HG03571 (cell line): Measurements from ENCODE around the gene ESRRG.
A peak's percentile ranks its signal among the peaks of the same experiment; 100 is the strongest.

Experiments used
- ATAC-seq: cut with Tn5 transposase; IDR thresholded peaks from one replicate; pipeline ENCODE4 v1.9.1; 2021; ENCODE audit not compliant: unreplicated experiment

The ESRRG gene

DNA sequence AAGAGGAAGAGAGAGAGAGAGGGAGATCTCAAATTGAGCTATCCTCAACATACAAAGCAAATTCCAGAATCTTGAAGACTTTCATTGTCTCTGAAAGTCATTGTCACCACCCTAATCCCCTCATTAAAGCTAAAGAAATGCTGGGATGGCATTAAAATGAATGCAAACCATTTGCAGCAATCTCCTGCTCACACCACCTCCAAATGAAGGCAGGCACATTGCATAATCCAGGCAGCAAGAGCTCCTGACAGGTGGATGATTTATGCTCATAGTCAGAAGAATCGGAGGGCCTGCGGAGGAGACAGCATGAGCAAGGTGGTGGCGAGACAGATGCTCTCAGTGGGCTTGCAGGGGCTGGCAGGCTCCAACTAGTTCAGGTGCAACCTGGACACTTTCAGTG is 90.2 kb downstream of the ESRRG start:
- ATAC-seq = no peak

DNA sequence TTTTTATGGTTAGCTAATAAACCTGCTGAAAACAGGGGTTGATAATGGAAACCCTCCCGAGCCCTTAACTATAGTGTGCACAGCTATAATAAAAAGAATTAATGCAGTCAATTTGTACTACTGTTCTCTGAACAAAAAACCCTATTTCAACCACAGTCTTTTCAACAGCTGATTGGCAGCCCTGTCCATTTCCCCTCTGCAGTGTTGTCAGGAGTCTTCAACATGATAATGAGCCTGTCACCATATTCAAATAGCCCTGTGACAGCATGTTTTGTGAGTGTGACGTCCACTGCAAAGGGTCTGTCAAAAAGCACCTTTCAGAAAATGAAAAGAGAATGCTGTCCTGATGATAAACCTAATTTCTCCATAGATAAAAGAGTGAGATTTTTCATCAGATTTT is 92.7 kb downstream of the ESRRG start:
- ATAC-seq = no peak

DNA sequence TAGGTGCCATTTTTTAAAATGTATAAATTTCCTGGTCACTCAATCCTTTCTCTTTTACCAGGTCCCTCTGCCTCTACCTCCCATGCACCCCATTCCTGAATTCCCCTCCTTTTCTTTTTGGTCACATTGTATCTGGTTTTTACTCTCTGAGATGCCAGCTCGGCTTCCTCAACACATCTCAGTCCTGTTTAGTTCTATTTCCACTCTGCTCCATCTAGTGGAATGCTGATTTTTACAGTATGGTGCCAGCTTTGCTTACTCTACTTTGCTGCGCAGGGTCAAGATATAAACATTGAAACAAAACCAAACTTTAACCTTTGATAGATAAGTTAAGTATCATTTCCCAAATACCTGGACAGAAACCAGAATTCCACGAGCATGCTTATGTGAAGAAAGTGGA is 96.0 kb downstream of the ESRRG start:
- ATAC-seq = no peak

DNA sequence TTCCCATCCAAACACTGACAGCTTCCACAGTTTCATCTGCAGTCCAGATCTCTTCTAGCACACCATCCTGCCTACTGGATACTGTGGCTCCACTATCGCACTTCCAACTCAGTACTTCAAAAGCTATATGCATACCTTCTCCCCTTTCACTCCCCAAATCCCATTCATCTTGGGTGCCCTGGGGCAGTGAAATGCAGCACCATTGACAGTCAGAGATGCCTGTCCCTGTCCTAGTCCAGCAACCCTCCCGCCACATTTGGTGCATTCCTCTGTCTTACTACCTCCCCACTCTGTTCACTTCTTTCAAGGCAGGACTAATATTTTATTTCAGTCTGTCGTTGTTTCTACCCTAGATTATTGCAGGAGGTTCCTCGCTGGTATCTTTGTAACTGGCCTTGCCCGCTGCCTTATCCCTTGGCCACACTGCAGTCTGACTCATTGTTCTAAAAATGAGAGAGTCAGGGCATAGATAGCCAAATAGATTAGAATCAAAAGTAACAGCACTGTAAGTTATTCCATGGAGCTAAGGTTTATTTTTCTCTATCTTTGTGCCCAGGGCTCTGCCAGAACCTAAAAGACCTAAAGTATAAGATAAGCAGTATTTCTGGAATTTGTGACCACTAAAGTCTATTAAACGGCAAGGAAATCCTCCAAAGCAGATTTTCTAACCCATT is 96.7 kb downstream of the ESRRG start:
- no peak for ATAC-seq

DNA sequence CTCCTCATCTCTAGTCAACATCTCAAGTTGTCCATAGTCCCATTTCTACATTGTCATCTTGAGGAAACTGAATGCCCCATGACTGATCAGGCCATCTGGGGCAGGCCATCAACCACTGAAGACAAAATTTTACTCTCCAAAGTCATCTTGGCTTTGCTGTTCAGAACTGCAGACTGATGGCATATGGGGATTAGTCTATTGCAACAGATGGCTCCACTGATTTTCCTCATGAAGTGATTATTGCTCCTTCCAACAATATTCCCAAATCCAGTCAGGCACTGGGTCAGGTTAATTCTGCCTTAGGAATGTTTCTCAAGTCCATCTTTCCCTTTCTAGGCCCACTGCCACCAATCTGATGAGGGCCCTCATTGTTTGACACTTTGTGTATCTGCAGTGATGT is 101.7 kb downstream of the ESRRG start:
- no peak for ATAC-seq

DNA sequence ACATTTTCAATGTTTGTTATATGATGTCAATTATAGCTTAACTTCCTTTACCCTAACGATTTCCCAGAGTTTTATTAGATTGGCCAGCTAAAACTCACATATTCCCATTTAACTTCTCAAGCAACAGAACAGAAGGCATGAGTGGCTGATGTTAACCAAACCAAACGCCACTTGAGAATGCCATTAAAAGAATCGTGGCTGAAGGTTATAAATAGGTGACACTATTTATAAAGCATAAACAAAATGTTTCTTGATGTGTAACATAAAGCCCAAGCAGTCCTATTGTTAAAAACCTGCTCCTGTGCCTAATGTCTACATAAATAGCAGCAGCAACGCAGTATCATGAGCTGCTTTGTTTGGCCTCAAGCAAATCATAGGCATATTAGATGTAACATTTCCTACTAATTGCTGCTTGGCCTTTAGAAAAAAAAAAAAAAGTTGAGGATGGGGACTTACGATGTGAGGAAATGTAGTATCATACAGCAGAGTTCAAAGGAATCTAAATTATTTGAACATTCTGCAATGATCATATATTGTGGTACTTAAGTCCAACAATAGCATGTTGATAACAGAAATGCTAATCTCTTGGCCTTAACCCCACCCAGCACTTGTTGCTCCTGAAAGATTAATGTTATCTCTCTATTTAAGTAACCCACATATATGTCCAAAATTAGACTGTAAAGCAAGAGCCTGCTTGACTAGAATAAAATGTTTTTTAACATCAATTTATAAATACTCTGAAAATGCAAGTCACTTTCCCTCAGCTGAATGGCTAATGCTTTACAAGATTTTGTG is 106.0 kb downstream of the ESRRG start:
- ATAC-seq = no peak

DNA sequence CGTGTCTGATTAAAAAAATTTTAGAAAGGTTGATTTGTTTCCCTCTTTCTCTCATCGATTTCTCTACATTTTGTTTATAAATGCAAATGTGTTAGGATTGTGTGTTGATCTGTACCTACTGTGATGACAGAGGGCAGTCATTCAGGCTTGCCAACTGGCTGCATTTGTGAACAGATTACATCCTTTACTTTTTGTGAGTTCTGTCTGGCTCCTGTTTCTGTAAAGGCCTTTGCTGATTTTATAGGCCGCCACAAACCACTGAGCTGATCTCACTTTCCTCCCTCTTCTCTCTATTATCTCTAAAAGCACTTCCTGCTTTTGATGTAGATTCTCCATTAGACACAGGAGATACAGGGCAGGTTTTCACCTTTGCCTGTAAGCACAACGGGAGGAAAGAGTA is 106.8 kb downstream of the ESRRG start:
- ATAC-seq = no peak

DNA sequence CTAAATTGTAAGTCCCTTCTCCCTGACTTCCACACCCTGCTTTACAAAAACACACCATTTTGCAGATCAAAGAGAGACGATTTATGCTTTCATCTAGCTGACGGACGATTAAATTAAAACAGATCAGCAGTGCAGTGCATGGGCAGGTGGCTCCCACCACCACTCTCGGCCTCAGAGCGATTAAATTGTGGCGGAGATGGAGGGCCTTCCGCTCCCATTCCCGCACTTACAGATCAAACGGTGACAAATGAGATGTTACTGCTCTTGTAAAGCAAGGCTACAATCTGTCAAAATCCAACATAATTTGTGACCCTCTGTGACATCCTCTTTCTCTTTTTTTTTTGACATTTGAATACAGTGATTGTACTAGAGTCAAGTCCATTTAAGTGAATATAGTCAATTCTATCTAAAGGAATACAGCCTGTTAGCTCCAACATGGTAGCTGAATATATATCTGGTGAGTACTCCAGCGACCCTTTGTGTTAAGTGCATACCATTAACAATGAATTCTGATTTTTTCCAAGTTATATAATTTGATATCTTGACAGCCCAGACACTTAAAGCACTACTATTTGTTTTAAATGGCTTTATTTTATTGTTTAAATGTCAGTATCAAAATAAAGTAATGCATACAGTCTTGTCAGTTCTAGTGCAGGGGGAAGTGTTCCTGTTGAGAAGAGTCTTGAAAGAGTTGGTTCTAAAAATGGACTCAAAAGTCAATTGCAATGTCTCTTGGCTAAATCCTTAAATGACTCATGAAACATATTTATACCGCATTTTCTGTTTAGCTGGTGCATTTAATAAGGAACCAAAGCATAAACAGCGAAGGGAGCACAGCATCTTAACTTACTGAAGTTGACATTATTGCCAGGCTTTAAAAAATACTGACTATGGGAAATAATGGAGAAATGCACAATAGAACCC is 109.0 kb downstream of the ESRRG start:
- no peak for ATAC-seq

DNA sequence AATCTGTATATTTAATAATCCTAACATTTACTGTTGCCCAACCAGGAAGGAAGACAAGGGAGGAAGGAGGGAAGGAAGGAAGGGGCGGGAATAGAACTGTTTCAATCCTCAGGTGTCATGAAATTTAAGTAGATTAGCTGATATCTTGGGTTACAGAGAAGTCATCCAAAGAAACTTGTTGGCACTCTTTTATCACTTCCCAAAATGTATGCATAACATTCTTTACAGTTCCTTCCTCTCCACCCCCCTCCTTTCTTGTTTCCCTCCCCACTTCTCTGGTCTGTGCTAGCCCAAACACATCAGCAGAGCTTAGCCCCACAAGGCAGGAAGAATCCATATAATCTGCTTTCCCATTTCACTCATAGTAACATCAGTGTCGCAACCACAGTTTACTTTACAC is 110.9 kb downstream of the ESRRG start:
- no peak for ATAC-seq

DNA sequence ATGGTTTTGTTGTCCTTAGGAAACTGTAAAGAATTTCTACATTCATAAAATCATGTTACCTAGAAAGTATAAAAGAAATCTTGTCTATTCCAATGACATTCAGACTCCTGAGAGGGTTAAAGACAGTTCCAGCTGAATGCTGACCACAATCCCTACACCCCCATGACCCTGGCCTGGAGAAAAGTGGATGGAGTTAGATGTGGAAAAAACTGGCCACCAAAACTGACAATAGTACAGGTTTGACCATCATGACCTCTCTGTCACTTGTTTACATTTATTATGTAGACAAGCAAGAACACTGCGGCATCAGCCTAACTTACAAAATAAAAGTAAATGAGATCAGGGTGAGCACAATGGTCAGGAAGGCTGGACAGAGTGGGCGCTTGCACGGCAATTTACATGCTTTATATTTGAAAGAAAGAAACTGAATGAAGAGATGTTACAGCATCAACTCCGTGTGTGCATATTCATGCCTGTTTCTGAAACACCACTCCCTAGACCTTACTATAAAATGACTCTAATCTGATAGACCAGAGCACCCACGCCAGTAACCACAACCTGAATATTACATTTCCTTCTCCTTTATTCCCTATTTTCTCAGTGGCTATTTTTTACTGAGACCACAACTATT is 116.0 kb downstream of the ESRRG start:
- ATAC-seq = no peak

DNA sequence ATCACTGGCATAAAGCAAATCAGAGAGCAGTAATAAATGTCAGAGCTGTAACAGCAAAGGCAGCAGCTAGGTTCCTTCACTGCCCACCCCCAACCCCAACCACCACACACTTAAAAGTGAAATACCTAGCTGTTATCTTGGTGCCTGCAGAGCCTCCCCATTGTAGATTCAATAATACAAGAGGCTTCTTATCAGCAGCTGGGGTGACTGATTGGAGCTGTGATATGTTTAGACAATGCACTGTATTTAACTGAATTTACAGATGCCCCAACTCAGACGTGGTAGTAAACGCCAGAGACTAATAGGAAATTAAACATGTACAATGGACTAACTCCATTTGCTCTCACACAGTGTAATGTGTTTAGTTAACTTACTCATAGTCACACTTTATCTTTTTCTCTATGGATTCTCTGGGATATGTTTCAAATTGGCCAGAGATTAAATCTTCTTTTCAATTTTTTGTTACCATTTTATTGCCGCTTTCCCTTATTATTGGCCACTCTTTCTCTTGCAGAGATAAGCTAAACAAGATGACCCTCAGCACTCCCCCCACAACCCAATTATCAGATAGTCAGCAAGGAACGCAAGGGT is 117.1 kb downstream of the ESRRG start:
- ATAC-seq = no peak

DNA sequence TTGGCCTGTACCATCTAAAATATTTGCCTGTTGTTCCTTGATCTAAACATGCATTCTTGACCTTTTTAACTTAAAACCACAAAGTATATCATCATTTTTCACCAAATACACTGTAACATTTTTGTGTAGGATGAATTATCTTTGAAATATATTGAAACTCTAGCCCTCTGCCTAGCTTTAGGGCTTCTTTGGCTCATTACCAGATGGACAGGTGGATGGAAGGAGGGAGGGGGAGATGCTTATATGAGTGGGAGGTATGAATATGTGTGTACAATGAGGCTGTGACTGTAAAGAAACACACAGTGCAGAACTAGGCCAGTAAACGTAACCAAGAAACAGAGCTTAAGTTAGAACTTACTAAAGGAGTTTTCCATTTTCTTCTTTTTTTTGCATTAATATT is 118.5 kb downstream of the ESRRG start:
- no peak for ATAC-seq

DNA sequence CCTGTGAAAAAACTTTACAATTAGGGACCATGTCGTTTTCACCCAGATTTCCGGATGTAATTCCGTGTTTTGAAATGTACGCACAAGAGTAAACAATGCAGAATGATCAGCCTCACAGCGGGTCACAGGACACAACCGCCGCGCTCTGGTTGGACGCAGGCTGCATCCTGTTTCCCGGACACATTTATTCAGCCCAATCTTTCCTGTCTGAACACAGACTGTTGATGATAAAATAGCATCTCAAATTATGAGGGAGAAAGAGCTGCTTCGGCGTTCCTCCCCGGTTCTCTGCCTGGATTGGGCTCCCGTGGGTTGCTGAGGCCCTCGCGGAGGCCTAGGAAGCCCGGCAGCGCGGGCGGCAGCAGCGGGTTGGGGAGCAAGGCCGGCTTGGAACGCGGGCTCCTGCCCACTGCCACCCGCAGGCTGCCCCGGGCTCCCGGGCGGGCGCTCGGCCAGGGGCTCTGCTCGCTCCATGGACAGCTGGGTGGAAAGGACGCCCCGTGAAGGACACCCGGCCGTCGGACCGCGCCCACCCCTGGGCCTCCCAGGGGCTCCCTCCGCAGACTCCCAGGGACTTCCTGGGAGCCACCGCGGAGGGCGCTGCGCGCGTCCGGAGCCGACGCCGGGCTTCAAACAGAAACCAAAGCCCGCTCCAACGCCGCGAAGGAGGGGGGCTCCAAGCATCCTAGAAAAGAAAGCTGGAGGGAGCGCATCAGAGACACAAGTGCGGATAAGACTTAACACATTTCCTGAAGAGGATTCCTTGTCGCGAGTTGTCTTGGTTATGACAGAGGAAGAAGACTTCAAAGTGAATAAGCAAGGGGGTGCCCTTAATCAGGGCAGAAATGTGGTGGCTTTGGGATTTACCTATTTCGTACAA is 122.3 kb downstream of the ESRRG start:
- ATAC-seq = peak; percentile 52

DNA sequence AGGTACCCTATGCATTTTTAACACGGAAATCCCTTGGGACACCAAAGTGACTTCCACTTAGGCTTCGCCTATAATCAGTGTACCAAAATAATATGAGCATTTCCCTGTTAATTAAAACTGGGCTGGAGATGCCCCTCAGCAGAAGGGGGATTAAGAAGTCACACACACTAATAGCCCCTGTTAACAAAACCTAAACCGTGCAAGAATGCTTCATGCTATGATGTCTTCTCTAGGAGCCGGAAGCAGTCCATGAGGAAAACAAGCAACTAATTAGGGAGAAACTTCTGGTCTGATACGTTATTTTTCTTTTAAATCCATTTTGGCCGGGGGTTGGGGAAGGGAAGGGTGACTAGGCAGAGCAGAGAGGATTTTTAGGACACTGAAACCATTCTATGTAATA is 123.4 kb downstream of the ESRRG start:
- no peak for ATAC-seq

DNA sequence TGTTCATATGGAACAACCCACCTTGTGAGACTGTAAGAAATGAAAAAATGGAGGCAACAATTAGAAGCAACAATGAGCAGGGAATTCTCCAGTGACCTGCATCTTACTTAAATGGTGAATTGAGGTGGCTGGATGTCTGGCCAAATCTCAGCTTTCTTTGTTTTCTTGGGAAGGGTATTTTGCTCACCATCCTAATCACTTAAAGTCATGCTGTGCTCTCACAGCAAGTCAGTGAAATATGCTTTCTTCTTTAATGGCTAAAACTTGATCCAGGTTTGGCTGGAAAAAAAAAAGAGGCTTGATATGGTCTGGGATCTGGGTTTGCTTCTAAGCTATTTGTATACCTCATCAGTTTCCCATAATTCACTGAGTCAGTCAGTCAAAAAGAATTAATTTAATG is 124.8 kb downstream of the ESRRG start:
- ATAC-seq = no peak

DNA sequence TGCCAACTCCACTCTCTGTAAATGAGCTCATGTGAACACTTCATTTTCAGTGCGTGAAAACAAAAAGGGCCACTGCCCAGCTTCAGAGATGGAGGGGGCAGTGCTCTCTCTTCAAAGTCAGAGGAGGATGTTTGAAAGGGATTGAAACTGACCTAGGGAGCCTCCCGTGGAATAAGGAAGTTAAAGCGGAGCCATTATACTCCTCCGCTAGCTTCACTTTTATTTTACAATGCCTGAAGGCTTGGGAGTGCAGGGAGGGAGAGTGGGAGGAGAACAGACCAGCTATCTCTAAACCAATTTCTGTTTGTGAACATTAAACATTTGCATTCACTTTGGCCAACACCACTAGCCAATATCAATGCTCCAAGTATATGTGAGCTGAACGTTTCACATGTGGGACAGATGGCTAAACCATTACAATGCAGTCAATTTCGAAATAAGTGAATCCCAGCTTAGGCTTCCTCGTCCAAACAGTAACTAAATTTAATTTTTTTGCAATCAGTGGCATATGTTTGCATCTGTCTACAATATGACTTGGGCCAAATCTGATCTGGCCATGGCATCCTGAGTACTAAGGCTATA is 126.9 kb downstream of the ESRRG start:
- no peak for ATAC-seq

DNA sequence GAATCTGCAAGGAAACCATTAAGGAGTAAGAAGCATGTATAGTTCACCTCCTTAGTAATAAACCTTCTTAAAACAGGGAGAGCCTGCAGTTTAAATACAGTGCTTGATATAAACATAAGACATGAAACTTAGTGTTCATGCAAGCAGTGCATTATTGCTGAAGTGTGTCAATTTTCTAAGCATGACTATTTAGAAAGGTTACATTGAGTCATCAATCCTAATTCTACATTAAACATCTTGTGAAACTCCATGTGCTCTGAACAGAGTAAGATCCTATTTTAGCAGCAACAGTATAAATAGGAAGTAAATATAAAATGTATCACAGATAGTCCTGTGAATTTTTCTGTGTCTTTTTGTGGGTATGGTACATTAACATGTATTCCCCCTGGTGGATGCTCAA is 135.5 kb downstream of the ESRRG start:
- ATAC-seq = no peak

DNA sequence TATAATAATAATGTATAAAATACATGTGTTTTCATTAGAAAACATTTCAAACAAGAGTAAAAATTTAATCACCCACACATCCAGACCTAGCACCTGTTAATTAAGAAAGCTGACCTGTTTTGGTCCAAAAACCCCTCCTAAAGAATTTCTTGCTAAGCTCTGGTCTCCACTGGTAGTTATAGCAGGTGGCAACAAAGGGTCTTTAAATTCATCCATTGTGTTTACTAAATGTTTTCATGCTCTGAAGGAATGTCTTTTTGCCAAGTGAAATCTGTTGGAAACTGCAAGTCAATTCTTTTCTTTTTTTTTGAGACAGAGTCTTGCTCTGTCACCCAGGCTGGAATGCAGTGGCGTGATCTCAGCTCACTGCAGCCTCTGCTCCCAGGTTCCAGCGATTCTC is 141.1 kb downstream of the ESRRG start:
- ATAC-seq = no peak

DNA sequence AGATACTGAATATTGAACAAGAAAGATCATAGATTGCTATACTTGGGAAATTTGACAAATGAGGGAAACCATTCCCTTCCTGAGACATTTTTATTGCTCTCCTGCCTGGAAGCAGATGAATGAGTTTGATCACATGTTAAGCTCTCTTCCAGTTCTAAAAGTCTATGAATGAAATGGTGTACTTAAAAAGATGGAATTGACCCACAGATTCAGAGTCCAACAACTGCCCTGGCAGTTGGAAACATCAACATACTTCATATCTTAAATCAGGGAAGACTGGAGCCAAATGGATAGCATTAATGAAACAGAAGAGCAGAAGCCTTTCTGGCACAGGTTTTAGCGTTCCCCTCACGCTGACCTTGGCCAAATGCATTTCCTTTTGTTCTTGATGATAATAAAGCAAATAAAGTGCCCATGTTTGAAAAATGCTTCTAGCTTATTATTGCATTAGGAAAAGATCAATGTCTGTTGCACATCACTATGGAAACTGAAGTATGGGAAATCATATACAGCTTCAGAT is 142.6 kb downstream of the ESRRG start:
- no peak for ATAC-seq
